SK-N-MC (cell line): ENCODE measurements around the gene CLEC4E.

Experiments
- DNase-seq: peaks from one replicate; pipeline ENCODE4 v3.0.0-alpha.2; 2011; ENCODE audit warnings: low read depth, low spot score
- H3K27ac ChIP-seq: fragments of 200-600 bp; sonication (generic); 2 replicates; pipeline ENCODE4 v1.5.1; 2016; ENCODE audit warnings: mixed run types
- H3K36me3 ChIP-seq: fragments of 200-600 bp; sonication (generic); 2 replicates; pipeline ENCODE4 v1.6.1; 2017; ENCODE audit warnings: antibody characterized with exemption, low read length, mixed read lengths; ENCODE audit not compliant: insufficient read depth
- H3K4me3 ChIP-seq: fragments of 200-600 bp; sonication (generic); 2 replicates; pipeline ENCODE4 v1.5.1; 2016
- H3K9ac ChIP-seq: fragments of 200-600 bp; sonication (generic); 2 replicates; pipeline ENCODE4 v1.8.0; 2017; ENCODE audit warnings: mixed run types, mixed read lengths; ENCODE audit not compliant: insufficient read length
- H3K9me3 ChIP-seq: fragments of 200-600 bp; sonication (generic); 2 replicates; pipeline ENCODE4 v1.6.1; 2017; ENCODE audit warnings: low read depth, mild to moderate bottlenecking, antibody characterized with exemption, low read length, moderate library complexity, mixed read lengths
- EZH2 ChIP-seq: fragments of 200-600 bp; sonication (generic); IDR thresholded peaks from one replicate; pipeline ENCODE4 v1.6.1; 2017; ENCODE audit warnings: antibody characterized with exemption
- FOXP2 ChIP-seq: optimal IDR thresholded peaks from 2 replicates; pipeline ENCODE3; 2011; ENCODE audit warnings: mild to moderate bottlenecking, moderate library complexity; ENCODE audit not compliant: insufficient read depth; ENCODE audit errors: extremely low read length, control extremely low read depth
- POLR2AphosphoS5 ChIP-seq: IDR thresholded peaks from 2 replicates; pipeline ENCODE4 v1.6.1; 2012; ENCODE audit warnings: mild to moderate bottlenecking, low read depth, low read length, borderline replicate concordance

The CLEC4E gene

DNA sequence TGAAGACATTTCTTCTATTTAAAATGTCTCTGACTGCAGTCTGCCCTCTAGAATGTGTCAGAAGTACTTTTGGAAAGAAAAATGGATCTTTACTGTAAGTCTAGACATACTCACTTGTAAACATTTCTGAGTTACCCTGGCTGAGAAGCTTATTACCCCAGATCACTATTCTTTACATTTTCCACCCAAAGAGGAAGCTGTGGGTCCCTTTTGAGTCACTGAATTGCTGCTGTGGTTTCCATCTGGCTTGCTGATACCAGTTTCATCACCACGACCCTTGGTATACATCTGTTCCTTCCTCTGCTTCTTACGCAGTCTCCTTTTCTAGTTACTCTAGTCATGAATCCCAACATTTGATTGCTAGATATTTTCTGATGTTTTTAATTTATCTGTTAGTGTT, 47.6 kb downstream of the CLEC4E start:
- no peak for DNase-seq
- Histone ChIP-seq H3K36me3 (no peaks in the 10 kb centered on the region), H3K4me3 (no peak overlapping the region), H3K27ac (no peak overlapping the region), H3K9ac (no peak overlapping the region), H3K9me3 (no peaks in the 10 kb centered on the region)
- no peak for TF ChIP-seq POLR2AphosphoS5
- no peak for TF ChIP-seq FOXP2
- no peak for TF ChIP-seq EZH2

DNA sequence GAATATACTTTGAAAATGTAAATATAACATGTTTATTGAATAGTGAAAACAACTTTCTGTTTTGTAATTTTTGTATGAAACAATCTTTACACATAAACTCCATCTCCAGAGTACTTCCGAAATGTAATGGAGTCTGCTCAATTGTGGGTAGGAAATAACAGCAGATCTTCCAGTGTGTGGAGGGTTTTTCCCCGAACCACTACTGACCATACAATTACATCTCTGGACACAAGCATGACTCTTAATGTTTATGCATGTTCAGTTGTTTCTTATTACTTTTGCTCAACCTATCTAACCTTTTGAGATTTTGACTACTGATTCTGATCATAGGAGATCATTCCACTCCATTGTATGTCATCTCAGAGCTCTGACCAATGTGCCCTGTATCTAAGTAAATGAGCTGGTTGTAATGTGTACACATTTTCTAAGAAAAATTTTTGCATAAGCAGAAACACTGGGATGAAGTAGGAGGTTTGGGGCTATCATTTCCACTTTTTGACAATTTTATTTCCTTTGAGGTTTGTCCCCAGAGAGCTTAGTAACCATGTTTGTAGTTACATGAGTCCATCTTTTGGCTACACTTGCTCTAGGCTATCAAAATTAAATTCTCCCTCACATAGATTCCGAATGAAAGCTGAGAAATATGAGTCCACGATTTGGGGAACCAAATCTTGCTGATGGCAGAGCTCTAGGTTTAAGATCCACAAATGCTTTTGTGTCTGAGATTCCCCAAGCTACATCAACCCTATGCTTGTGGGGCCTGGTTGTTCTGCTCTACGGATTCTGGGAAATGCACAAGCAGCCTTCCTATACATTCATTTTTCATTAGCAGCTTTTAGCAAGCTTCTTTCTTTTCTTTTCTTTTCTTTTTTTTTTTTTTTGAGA, 48.8 kb downstream of the CLEC4E start:
- Histone ChIP-seq H3K36me3 (no peaks in the 10 kb centered on the region), H3K9ac (no peak overlapping the region), H3K4me3 (no peak overlapping the region), H3K9me3 (no peaks in the 10 kb centered on the region), H3K27ac (no peak overlapping the region)
- TF ChIP-seq FOXP2, result no peak
- no peak for TF ChIP-seq EZH2
- TF ChIP-seq POLR2AphosphoS5, result no peak
- DNase-seq, result no peak
